Measurements from ENCODE around the gene AGPAT4. TPM values are rescaled to one million over a fixed set of nuclear protein-coding genes. Genes with fewer than 3 reads are reported as not detected.

The AGPAT4 gene
- total and polyA plus RNA-seq, 7 donors: under 0.01 to 16.6 (median 6.9) TPM

DNA sequence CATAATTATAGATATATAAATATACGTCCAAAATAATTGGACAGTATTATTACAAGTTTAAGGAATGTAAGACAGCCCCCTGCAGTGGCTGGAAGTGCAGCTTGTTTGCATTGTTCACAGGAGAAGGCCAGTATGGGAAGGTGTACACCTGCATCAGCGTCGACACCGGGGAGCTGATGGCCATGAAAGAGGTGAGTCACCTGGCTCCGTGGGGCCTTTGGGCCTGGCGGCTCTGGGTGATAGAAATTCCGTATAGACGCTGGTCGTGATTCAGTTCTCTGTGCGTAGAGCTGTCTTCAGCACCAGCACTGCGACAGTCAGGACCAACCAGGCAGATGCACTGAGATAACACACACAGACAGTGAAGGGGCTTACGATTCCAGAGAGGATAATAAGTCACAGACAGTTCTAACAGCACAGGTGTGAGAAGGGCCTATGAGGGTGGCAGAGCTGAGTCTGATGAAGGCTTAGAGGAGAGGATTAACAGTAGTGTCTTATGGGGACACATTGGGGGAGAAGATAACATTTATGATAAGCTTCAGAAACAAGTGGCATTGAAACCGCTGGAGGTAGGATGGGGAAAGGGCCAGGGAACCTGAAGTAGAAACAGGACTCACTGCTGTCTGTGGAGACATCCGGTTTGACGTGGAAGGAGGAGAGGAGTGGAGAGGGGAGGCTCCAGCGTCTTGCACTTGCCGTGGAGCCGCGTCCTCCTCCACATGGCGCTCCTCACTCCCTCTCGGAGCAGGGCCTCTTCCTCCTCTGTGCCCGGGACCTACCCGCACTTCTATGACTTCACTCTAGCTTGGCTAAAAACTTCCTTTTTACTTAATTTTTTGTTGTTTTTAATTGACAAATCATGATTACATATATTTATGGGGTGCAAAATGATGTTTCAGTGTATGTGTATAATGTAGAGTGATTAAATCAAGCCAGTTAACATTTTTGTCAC lies 165.8 kb downstream of the AGPAT4 start:
- intact Hi-C loops (cut with DNase I): loop anchor here (10.0 kb wide), 1 partner anchor 267 kb away; no protein-coding TSS in a partner anchor
- no peak overlapping the region for H3K4me3 ChIP-seq
- no peaks in the 10 kb centered on the region for H3K27me3 ChIP-seq
- TF ChIP-seq POLR2AphosphoS5 (IDR thresholded peaks at IDR 0.05) (no peak), EP300 (IDR thresholded peaks at IDR 0.05) (no peak), POLR2A (IDR thresholded peaks at IDR 0.05) (no peak)
- TF ChIP-seq, protein P1, sequence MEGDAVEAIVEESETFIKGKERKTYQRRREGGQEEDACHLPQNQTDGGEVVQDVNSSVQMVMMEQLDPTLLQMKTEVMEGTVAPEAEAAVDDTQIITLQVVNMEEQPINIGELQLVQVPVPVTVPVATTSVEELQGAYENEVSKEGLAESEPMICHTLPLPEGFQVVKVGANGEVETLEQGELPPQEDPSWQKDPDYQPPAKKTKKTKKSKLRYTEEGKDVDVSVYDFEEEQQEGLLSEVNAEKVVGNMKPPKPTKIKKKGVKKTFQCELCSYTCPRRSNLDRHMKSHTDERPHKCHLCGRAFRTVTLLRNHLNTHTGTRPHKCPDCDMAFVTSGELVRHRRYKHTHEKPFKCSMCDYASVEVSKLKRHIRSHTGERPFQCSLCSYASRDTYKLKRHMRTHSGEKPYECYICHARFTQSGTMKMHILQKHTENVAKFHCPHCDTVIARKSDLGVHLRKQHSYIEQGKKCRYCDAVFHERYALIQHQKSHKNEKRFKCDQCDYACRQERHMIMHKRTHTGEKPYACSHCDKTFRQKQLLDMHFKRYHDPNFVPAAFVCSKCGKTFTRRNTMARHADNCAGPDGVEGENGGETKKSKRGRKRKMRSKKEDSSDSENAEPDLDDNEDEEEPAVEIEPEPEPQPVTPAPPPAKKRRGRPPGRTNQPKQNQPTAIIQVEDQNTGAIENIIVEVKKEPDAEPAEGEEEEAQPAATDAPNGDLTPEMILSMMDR (IDR thresholded peaks at IDR 0.05): no peak
- WGBS, 2 donors: 96% methylated on average over 23 of the region's 23 CpGs
- DNase-seq: no peak
- H3K4me1 ChIP-seq: peaks cover 0 to 14% (median 5%) of the 10 kb centered on the region in 4 donors
- no peaks in the 10 kb centered on the region for H3K9me3 ChIP-seq
- no peak overlapping the region for H3K27ac ChIP-seq
- H3K36me3 ChIP-seq: peaks cover 11 to 90% (median 50%) of the 10 kb centered on the region in 4 donors

GRCh38 chr6:161105408-161105807 lies 168.5 kb downstream of the AGPAT4 start:
- Histone ChIP-seq H3K9me3 (no peaks in the 10 kb centered on the region), H3K36me3 (peaks cover 16 to 90% (median 33%) of the 10 kb centered on the region in 4 donors), H3K4me3 (no peak overlapping the region), H3K27me3 (no peaks in the 10 kb centered on the region), H3K4me1 (peaks cover 0 to 11% (median 5%) of the 10 kb centered on the region in 4 donors), H3K27ac (no peak overlapping the region)
- WGBS, 2 donors: 98 to 99% methylated on average over 2 of the region's 2 CpGs
- TF ChIP-seq, protein P1 (IDR thresholded peaks at IDR 0.05): no peak
- TF ChIP-seq POLR2AphosphoS5 (IDR thresholded peaks at IDR 0.05) (no peak), POLR2A (IDR thresholded peaks at IDR 0.05) (no peak), EP300 (IDR thresholded peaks at IDR 0.05) (no peak)
- intact Hi-C loops (cut with DNase I): loop anchor here (10.0 kb wide), 1 partner anchor 269 kb away; no protein-coding TSS in a partner anchor
- no peak for DNase-seq

- no peaks in the 10 kb centered on the region for H3K9me3 ChIP-seq
- intact Hi-C loops (cut with DNase I): loop anchor here (10.0 kb wide), 1 partner anchor 270 kb away; no protein-coding TSS in a partner anchor
- no peak for TF ChIP-seq EP300 (IDR thresholded peaks at IDR 0.05)
- TF ChIP-seq POLR2AphosphoS5 (IDR thresholded peaks at IDR 0.05): no peak
- TF ChIP-seq, protein P1 (IDR thresholded peaks at IDR 0.05): no peak
- no peak for TF ChIP-seq POLR2A (IDR thresholded peaks at IDR 0.05)
- peaks cover 0 to 9% (median 3%) of the 10 kb centered on the region in 4 donors for H3K4me1 ChIP-seq
- no peaks in the 10 kb centered on the region for H3K27me3 ChIP-seq
- no peak overlapping the region for H3K4me3 ChIP-seq
- peaks cover 16 to 90% (median 32%) of the 10 kb centered on the region in 4 donors for H3K36me3 ChIP-seq
- no peak for DNase-seq
- no peak overlapping the region for H3K27ac ChIP-seq
These were observed 168.9 kb downstream of the AGPAT4 start for GRCh38 chr6:161104966-161105365.

- Histone ChIP-seq H3K4me1 (no peaks in the 10 kb centered on the region), H3K36me3 (peaks cover 16 to 90% (median 25%) of the 10 kb centered on the region in 4 donors), H3K27me3 (no peaks in the 10 kb centered on the region), H3K27ac (no peak overlapping the region), H3K9me3 (no peaks in the 10 kb centered on the region), H3K4me3 (no peak overlapping the region)
- 96 to 97% methylated on average over 4 of the region's 4 CpGs for WGBS, 2 donors
- no peak for DNase-seq
- TF ChIP-seq POLR2AphosphoS5 (IDR thresholded peaks at IDR 0.05) (no peak), EP300 (IDR thresholded peaks at IDR 0.05) (no peak), POLR2A (IDR thresholded peaks at IDR 0.05) (no peak)
- TF ChIP-seq, protein P1 (IDR thresholded peaks at IDR 0.05): no peak
- intact Hi-C loops (cut with DNase I): loop anchor here (10.0 kb wide), 1 partner anchor 271 kb away; no protein-coding TSS in a partner anchor
These were observed 170.4 kb downstream of the AGPAT4 start for GRCh38 chr6:161103475-161103874.
